ENCODE results near the gene FHIT.
"Not testable (repeated sequence)": the region's sequence is repeated elsewhere in the genome, so short reads cannot be mapped to it uniquely, and the experiment has no call there.

FHIT gene

DNA sequence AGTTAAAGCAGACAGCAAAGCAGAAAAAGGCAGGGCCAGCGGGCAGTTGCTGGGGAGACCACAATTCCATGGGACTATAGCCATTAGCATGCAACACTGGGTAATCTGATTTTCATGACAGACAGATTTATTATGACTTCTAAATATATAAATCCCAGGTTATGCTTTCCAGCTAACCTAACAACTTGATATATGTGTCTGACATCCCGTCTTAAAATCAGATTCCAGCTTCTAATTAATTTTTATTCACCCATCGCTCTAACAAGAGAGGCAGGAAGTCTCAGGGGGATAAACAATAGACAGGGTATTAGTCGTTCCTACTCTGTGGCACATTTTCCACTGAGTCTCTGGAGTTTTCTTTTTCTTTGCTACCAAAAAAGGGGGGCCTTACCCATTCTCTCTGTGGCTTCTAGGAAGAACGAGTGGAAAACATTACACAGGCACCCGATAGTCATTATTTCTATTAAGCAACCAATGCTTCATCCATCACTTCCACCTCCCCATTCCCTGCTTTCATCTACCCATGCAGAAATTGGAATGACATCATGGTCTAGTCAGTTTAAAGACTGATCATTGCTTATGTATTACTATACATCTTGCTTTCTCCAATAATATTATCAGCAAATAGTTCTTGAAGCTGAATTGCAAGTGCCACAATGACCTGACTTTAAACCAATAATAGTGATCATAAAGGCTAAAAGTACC lies 173.1 kb downstream of the FHIT start:
- no peak overlapping the region for H3K4me3 ChIP-seq (replicated peaks in 1 of 2; ENCODE audit: low read depth in 2 of 2, low read length in 2 of 2)
- no peak for DNase-seq (ENCODE audit: low read depth in 2 of 2)
- TF ChIP-seq, protein P1, sequence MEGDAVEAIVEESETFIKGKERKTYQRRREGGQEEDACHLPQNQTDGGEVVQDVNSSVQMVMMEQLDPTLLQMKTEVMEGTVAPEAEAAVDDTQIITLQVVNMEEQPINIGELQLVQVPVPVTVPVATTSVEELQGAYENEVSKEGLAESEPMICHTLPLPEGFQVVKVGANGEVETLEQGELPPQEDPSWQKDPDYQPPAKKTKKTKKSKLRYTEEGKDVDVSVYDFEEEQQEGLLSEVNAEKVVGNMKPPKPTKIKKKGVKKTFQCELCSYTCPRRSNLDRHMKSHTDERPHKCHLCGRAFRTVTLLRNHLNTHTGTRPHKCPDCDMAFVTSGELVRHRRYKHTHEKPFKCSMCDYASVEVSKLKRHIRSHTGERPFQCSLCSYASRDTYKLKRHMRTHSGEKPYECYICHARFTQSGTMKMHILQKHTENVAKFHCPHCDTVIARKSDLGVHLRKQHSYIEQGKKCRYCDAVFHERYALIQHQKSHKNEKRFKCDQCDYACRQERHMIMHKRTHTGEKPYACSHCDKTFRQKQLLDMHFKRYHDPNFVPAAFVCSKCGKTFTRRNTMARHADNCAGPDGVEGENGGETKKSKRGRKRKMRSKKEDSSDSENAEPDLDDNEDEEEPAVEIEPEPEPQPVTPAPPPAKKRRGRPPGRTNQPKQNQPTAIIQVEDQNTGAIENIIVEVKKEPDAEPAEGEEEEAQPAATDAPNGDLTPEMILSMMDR (IDR thresholded peaks at IDR 0.05; ENCODE audit: low read depth, low read length): no peak

DNA sequence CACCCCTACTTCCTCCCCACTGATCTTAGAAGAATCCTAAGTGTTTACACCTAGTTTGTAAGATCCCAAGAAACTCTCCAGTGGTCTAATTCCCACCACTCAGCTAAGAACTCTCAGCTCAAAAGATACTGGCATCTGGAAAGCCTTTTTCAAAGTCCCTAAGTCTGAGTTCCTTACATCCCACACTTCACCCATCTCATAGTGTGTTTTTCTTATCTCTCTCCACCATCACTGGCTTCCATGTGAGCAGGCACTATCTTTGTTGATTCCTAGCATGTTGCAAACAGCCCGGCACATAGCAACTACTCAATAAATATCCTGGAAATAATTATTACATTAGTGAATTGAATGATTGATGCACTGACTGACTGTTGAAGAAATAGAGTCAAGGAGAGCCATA lies 173.7 kb downstream of the FHIT start:
- no peak for DNase-seq (ENCODE audit: low read depth in 2 of 2)
- H3K4me3 ChIP-seq (replicated peaks in 1 of 2; ENCODE audit: low read depth in 2 of 2, low read length in 2 of 2): no peak overlapping the region
- TF ChIP-seq, protein P1 (IDR thresholded peaks at IDR 0.05; ENCODE audit: low read depth, low read length): no peak

DNA sequence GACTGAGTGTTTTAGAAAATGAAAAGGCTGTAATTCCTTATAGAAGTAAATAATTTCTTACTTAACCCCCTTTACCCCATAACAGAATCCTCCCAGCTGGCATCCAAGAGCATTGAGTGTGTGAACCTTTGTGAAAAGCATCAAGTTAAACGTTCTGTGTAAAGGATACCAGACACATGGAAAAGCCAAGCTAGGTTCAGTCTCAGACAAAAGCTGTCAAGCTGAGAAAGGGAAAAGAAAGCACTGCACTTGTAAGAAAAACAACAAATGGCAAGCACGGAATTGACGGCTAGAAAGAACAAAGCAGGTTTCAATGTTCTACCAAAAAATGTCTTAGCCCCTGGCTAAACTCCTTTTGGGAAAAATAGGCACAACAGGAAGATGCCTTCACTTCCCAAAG lies 176.5 kb downstream of the FHIT start:
- no peak overlapping the region for H3K4me3 ChIP-seq (replicated peaks in 1 of 2; ENCODE audit: low read depth in 2 of 2, low read length in 2 of 2)

DNA sequence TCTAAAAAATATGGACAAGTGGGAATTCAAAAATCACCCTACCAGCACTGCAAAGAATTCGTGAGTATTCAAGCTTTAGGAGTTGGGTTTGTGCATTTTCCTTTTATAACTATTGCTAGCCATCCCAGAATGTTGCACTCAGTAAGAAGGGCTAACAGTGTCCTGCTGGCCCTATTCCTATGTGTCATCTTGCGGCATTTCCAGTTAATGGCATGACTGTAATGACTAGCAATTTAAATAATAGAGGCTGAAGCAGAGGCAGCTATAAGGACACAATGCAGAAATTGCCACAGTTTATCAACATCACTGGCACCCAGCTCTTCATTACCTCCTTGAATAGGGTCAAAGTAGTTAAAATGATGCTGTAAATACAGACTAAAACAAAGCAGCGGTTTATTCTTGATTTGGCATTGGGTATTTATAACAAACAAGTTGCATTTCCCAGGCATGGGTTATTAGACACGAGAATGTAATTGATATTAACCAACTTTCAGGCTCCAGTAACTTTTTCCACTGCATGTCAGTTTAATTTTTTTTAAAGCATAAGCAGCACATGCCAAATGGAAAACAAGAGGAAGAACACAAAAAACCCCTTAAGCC lies 177.6 kb downstream of the FHIT start:
- H3K4me3 ChIP-seq (replicated peaks in 1 of 2; ENCODE audit: low read depth in 2 of 2, low read length in 2 of 2): no peak overlapping the region
- no peak for DNase-seq (ENCODE audit: low read depth in 2 of 2)
- TF ChIP-seq, protein P1 (IDR thresholded peaks at IDR 0.05; ENCODE audit: low read depth, low read length): no peak

More for the DNA sequence above, 176.5 kb downstream of the FHIT start:
- no peak for DNase-seq (ENCODE audit: low read depth in 2 of 2)
- TF ChIP-seq, protein P1 (IDR thresholded peaks at IDR 0.05; ENCODE audit: low read depth, low read length): no peak

DNA sequence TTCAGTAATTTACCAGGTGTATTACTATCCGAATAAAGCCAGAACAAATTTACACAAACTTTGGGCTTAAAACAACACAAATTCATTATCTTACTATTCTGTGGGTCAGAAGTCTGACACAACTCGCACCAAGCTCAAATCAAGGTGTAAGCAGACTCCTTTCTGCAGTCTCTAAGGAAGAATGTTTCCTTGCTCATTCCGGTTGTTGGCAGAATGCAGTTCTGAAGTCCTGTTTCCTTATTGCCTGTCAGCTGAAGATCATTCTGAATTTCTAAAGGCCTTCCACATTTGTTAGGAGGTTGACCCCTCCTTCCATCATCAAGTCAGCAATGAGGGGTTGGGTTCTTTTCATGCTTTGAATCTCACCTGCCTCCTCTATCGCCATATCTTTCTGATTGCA lies 183.2 kb downstream of the FHIT start:
- TF ChIP-seq, protein P1 (IDR thresholded peaks at IDR 0.05; ENCODE audit: low read depth, low read length): no peak
- no peak overlapping the region for H3K4me3 ChIP-seq (replicated peaks in 1 of 2; ENCODE audit: low read depth in 2 of 2, low read length in 2 of 2)

DNA sequence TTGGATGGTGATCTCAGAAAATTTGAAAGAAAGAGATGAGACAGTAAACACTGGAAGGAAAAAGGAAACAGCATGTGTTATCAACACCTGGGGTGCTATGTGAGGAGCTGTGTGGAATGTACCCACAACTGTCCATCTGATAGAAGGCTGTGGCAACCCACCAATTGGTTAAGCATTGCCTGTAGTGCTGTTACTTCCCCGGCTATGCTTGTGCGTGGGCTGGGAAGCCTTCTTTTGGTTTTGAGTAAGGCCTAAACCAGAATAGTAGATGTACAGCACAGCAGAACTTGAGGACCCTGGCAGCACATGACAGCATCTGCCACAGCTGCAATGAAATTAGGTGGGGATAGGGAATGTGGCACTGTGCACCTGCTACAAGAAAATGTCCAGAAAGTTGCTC lies 184.5 kb downstream of the FHIT start:
- TF ChIP-seq, protein P1 (IDR thresholded peaks at IDR 0.05; ENCODE audit: low read depth, low read length): no peak
- no peak for DNase-seq (ENCODE audit: low read depth in 2 of 2)
- no peak overlapping the region for H3K4me3 ChIP-seq (replicated peaks in 1 of 2; ENCODE audit: low read depth in 2 of 2, low read length in 2 of 2)

More for the DNA sequence above, 183.2 kb downstream of the FHIT start:
- no peak for DNase-seq (ENCODE audit: low read depth in 2 of 2)

DNA sequence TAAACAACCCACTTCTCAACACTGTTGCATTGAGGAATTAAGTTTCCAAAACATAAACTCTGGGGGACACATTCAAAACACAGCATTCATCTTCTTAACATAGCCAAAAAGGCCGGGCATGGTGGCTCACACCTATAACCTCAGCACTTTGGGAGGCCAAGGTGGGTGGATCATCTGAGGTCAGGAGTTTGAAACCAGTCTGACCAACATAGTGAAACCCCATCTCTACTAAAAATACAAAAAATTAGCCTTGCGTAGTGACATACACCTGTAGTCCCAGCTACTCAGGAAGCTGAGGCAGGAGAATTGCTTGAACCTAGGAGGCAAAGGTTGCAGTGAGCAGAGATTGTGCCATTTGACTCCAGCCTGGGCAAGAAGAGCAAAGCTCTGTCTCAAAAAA lies 185.0 kb downstream of the FHIT start:
- DNase-seq (ENCODE audit: low read depth in 2 of 2); H3K4me3 ChIP-seq (replicated peaks in 1 of 2; ENCODE audit: low read depth in 2 of 2, low read length in 2 of 2): not testable (repeated sequence)

Data from cardiac fibroblast (primary cell).